ENCODE results near the gene PER3.

PER3 gene

GRCh38 chr1:7878027-7878426, 93.9 kb downstream of the PER3 start:
- DNase-seq = no peak

- DNase-seq = no peak
These were observed 95.1 kb downstream of the PER3 start for GRCh38 chr1:7879228-7879627.

GRCh38 chr1:7884757-7885156, 100.7 kb downstream of the PER3 start:
- DNase-seq = no peak

DNA sequence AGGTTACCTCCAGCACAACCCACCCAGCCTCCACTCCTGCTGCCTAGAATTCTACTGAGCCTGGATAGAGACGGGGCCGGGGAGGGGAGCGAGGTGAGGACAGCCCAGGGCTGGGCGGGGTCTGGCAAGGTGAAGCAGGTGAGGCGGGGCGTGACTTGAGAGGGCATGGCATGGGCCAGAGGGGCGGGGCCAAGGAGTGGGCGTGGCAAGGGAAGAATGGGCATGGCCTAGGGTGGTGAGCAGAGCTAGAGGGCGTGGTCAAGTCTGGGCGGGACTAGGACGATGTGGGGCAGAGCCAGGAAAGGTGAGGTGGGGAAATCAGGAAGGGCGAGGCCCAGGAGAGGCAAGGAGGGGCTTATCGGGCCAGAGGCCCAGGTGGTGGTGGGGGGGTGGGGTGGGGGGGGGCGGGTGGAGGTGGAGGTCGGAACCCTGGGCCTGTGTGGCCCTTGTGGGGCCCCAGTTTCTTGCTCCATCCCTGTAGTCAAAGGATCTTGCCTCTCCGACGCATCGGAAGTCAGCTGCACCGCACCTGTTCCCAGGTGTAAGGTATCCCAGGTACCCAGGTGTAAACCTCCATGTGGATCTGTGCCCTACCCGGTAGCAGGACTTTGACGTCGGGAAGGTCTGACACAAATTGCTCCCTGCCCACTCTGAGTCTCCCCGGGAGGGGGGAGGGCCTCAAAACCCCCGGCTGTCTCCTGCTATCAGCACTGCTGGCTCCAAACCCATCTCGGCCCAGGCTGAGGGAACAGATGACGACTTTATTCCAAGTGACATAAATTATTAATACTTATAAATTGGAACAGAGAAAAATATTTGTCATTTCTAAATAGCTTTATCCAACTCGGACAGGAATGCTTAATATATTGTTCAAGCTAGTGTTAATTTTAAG, 101.7 kb downstream of the PER3 start:
- peak in 1 of 2 experiments; percentile 8 for DNase-seq

DNA sequence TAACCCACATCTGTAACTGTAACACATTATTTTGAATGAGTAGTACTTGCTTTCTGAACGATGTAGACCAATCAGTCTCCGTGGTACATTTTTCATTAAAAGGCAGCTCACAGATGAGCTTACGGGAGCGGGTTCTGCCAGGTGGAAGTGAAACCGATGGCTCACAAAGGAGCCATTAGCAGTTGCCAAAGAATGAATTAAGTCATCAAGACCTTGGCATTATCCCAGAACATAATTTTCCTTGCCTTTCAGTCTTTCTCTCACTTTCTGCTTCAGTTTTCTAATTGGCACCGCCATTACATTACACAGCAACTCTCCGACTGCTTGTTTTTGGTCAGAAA, 102.3 kb downstream of the PER3 start:
- DNase-seq = no peak

DNA sequence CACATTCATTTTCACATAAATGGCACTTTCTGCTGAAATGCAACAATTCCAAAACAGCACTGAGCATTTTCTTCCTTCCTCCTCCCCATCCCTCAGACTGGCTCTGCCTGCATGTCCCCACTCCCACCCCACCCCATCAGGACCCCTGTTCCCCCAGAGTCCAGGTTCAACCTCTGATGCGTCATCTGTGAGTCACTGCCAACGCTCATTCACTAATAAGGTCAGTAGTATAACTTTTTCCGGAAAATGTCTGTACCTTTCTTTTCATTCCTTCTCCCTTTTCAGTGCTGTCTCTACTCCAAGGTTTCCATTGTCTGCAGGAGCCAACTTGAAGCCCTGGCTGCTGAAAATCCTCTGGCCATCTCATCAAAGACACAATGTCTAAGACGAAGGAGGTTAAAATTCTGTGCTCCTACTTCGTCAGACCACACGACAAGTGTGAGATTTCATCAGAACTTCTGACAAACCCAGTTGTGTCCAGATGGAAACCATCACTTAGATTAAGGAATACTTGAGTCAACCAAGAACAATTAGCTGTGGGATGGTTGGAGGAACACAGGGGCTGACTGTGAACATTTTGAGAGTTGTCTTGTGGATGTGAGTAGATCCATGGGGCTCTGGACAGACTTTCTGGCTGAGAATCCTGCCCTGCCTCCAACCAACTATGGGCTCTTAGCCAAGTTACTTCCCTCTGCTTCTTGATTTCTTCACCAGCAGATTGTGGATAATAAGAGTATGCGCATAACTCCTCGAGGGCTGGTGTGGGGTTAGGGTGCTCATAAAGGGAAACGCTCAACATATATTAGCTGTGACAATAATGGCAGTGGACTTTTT, 104.4 kb downstream of the PER3 start:
- DNase-seq = no peak

DNA sequence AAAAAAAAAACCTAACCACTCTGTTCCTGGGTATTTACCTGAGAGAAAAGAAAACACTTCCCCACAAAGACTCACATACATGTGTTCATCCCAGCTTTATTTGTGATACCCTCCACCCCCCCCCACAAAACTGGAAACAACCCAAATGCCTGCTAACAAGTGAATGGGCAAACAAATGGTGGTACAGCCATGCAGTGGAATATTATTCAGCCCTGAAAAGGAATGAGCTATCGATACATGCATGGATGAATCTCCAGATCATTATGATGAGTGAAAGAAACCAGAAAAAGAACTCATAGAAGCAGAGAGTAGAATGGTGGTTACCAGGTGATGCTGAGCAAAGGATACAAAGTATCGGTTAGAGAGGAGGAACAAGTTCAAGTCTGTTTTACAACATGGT, 106.8 kb downstream of the PER3 start:
- DNase-seq = no peak

DNA sequence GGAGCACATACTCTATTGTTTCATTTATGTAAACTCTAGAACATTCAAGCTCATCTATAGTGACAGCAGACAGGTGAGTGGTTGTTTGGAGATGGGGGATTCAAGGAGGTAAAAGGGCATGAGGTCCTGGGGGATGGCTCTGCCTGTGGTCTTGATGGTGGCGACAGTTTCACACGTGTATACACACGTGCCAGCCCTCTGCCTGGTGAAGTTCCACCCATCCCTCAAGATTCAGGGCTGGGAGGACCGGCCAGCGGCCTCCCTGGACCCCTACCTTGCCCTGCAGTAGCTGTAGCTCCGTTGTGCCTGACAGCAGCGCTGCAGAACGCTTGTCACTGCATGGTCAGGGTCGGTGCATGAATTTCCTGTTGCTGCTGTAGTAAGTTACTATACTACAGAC, 107.7 kb downstream of the PER3 start:
- no peak for DNase-seq

DNA sequence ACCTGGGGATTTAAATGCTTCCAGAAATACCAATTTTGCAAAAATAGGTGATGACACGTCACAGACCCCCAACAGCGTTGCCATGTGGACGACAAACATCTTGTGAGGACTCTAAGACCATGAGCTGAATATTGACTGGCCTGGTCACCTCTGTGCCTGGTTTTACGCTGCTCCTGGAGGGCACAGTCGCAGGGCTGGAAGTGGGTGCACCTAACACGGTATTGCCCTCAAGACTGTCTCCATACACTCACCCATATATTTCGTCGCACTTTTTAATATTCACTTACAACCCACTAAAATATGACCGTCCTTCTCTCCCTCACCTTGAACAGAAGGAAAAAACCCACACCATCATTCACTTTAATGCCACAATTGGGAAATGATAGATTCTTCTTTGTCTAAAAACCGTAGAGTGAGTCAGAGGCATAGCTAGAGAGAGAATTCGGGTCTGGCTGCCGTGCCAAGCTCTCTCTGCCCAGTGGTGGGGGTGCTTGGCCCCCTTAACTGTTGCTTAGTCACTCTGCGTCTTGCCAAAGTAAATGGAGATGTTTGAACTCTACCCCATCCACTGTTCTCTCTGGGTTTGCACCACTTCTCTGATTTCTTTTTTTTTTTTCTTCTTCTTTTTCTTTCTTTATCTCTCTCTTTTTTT, 109.6 kb downstream of the PER3 start:
- no peak for DNase-seq

Measured in stimulated activated CD4-positive, alpha-beta T cell treated with anti-CD3 and anti-CD28 coated beads, Interleukin-4, amount 100 ng/mL, for 4 hours (primary cell).